SKM-1 (cell line): Measurements from ENCODE around the gene RNU1-3.
"Not testable (repeated sequence)": the region's sequence is repeated elsewhere in the genome, so short reads cannot be mapped to it uniquely, and the experiment has no call there.

Experiments
- DNase-seq: peaks from one replicate; lab custom pipeline; 2025; ENCODE audit not compliant: unreplicated experiment; lab: John Stamatoyannopoulos, UW

The RNU1-3 gene

DNA sequence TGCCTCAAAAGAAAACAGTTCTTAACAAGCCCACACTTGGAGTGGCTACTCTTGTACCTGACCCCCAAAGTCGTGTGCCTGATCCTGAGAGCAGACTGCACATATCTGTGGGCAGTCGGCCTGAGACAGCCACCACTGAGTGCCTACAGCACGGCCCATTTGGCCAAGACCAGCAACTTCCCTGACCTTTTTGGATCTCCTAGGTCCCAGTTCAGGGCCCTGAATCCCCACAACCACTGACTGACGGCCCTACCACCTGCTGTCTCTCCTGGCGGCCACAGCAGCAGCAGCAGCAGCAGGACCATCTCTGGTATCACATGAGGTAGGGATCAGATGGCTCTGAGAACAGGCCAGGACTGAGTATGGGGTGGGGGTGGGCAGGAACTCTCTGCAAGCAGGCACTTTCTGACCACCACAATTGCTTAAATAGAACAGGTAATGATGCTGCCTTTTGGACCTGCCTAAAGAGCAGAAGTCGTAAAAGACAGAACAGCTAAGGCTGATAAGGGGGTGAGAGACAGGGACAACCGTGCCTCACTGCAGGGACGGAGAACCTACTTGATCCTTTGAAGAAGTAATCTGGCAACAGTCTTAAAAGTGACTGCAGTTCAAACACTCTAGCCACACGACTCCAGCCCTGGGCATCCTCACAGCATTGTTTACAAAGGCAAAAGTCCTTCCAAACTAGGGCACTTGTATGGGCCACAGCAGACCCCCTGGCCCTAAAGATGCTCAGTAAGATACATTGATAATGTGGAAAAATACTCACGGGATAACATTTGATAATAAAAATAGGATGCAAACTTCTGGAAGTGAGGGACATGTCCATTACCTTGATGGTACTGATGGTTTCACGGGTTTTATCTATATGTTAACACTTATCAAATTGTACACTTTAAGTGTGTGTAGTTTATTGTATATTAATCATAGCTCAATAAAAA, 27.4 kb downstream of the RNU1-3 start:
- not testable (repeated sequence) for DNase-seq

DNA sequence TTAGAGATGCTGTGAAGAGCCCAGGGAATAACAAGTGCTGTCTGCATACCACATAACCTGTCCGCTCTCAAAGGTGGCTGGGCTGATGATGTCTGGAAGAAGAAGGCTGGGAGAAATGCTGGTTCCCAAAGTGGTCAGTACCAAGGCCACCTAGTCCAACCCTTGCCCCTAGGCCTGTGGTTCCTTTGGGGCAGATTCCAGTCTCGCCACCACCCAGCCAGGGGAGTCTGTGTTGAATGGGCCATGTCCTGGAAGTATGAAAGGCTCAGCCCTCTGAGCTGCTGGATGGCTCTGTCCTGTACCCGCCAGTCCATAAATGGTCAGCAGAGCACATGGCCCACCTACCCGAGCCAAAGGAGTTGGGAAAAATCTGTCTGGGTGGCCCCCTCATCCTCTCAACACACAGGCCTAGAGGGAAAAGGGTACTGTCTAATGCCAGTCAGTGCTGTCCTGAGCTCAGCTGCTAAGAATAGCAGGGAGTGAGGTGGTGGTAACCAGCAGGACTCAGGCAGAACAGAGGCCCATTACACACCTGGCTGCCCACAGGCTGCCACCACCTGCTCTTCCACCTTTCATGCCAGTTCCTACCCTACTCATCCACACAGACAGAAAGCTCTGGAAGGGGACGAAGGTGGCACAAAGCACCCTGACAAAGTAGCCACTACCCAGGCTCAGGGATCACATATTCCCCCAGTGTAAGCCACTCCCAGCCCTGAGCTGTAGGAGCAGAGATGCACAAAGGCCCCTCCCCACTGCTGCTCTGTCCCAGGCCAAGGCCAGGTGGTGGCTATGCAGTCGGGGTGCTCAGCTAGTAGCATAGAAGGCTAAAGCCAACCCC, 28.6 kb downstream of the RNU1-3 start:
- not testable (repeated sequence) for DNase-seq

DNA sequence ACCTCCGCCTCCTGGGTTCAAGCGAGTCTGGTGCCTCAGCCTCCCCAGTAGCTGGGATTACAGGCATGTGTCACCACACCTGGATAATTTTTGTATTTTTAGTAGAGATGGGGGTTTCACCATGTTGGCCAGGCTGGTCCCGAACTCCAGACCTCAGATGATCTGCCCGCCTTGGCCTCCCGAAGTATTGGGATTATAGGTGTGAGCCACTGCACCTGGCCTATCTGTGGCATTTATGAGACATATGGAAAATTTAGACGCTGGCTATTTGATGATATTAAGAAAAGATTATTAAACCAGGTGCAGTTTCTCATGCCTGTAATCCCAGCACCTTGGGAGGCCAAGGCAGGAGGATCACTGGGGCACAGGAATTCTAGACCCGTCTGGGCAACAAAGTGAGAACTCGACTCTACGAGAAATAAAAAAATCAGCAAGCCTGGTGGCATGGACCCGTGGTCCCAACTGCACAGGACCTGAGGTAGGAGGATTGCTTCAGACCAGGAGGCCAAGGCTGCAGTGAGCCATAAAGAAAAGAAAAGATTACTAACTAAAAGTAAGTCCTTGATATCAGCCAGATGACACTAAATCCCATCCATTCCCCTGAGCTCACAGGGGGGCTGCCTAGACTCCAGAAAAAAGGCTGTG, 30.1 kb downstream of the RNU1-3 start:
- not testable (repeated sequence) for DNase-seq

DNA sequence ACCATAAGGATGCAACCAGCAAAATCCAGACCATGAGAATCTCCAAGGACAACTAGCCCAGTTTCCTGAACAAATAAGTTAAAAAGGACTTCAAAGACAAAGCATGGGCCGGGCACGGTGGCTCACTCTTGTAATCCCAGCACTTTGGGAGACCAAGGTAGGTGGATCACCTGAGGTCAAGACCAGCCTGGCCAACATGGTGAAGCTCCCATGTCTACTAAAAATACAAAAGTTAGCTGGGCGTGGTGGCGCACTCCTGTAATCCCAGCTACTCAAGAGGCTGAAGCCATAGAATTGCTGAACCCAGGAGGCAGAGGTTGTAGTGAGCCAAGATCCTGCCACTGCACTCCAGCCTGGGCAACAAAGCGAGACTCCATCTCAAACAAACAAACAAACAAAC, 30.8 kb downstream of the RNU1-3 start:
- not testable (repeated sequence) for DNase-seq

- DNase-seq: not testable (repeated sequence)
Measured at GRCh38 chr1:16633540-16634282, 33.0 kb downstream of the RNU1-3 start.

GRCh38 chr1:16632044-16632850, 34.5 kb downstream of the RNU1-3 start:
- DNase-seq: not testable (repeated sequence)

DNA sequence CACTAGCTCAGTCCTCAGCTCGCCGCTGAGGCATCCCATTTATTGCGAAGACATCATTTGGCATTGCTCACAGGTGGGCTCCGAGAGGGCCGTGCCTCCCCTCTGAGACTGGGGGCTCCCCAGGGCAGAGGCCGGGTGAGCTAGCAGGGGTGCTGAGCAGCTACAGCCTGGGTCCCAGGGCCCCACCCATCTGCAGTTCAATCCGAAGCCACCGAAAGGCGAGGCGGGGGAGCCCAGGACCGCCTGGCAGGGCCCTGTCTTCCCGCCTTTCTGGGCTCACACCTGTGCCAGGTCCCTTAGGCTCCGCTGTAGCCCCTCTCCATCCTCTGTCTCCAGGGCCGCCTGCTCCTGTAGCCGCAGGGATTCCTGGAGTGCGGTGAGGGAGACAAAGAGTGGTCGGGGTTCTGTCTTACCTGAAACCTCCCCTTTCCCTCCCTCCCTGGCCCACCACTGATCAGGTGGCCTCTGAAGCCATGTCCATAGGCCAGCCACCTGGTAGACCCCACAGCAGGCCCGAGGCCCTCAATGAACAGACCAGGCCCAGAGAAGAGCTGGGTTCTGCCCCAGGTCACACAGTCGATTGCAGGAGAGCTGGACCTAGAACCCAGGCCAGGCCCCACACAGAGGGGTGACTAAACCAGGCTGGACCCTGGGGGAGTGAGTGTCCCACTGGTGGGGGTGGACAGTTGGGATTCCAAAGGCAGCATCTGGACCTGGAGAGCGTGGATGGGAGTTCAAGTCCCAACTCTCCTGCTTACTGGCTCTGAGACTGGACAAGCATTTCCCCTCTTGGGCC, 35.3 kb downstream of the RNU1-3 start:
- DNase-seq: no peak

DNA sequence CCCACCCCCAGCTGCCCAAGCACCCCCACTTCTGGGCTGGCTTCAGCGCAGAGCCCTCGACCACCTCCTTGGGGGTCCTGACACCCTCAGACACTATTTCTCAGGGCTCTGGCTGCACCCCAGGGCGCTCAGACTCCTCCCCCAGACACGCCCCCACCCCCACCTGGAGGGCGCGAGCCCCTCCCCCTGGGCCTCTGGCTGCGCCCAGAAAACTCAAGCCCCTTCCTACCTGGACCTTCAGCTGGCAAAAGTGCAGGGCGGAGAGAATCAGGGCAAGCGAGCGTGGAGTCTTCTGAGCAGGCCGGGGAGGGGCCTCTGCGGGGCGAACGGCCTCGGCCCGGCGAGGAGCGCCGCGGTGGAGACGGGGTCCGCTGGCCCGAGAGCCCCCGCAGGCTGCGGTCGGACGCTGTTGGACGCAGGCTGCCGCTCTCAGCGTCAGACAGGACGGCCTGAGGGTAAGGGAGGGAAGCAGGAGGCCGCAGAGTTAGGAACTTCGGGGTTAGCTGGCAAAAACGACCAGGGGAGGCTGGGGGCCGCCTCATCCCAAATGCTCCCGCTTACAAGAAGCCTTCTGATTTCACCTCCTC, 36.0 kb downstream of the RNU1-3 start:
- DNase-seq: no peak

DNA sequence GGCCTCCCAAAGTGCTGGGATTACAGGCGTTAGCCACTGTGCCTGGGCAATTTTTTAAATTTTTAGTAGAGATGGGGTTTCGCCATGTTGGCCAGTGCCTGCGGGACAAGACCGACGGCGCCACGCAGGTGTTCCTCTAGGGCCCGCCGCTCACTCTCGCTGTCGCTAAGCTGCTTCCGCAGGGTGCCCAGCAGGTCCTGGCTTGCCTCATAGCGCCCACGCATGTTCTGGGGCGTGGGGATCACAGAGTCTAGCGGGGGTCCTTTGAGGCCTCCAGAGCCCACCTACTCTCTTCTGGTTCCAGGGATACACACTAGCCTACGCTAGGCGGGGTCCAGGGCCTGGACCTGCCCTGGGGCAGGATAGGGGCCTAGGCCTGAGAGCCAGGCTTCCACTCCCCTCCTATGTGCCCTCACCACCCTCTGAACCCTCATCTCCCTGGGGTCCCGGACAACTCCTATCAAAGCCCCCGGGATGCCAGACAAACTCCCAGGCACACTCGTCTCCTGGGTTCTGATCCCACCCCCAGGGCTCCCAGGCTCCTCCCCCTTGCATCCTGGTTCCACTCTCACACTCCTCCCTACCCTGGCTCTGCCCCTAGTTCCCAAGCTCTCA, 36.7 kb downstream of the RNU1-3 start:
- DNase-seq: not testable (repeated sequence)

- DNase-seq: no peak
Measured at GRCh38 chr1:16628361-16629111, 38.2 kb downstream of the RNU1-3 start.

GRCh38 chr1:16626409-16626983, 40.3 kb downstream of the RNU1-3 start:
- DNase-seq: not testable (repeated sequence)

GRCh38 chr1:16625497-16626408, 41.0 kb downstream of the RNU1-3 start:
- no peak for DNase-seq

DNA sequence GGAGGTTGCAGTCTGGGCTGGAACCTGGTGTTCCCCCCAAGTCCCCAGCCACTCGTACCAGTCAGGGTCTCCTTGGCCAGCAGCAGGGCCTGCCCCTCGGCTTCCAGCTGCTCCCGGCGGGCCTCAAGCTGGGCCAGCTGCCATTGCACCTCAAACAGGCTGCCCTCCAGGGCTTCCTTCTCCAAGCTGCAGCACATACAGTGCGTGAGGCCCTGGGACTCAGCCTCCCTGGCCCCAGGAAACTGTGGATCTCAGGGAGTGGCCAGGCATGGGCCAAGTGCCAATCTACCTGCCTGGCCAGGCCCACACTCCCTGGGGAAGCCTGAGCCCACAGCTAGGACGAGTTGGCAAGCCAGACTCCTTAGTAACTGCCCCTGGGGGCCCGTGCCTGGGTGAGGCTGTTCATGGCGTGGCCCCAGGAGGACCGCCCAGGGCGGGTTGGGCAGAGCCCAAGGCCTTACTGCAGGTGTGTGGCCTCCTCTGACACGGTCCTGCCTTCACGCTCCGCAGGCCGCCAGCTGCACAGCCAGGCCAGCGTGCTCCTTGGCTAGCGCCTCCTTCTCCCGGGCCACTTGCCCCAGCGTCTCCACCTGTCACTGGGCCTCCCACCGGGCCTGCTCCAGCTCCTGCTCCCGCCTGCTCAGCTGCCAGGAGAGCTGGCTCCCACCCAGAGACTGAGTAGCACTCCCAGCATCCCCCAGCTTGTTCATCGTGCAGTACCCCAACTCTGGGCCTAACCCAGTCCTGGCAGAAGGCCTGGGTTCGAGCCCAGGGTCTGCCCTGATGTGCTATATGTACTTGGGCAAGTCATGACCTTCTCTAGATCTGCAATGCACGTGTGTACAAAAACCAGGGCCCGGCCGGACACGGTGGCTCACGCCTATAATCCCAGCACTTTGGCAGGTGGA, 42.7 kb downstream of the RNU1-3 start:
- not testable (repeated sequence) for DNase-seq

GRCh38 chr1:16623337-16623736, 43.4 kb downstream of the RNU1-3 start:
- not testable (repeated sequence) for DNase-seq
